Mammary epithelial cell (primary cell): ENCODE measurements around the gene GALNT16.

Experiments
- CTCF ChIP-seq, 2 donors: IDR thresholded peaks in 1 of 2; conservative IDR thresholded peaks in 1 of 2; 2 replicates each; pipeline ENCODE4 v1.5.1; 2011 to 2012; ENCODE audit warnings: inconsistent platforms in 2 of 2, low read length in 2 of 2, mild to moderate bottlenecking in 2 of 2, control low read depth in 1 of 2, low read depth in 1 of 2; ENCODE audit not compliant: insufficient read depth in 1 of 2; ENCODE audit errors: extremely low read depth in 1 of 2
- EZH2 ChIP-seq: IDR thresholded peaks from 2 replicates; pipeline ENCODE4 v1.6.1; 2012; ENCODE audit warnings: low read length, inconsistent platforms, borderline replicate concordance

GRCh38 chr14:69267492-69267891 lies 7.5 kb downstream of the GALNT16 start:
- TF ChIP-seq CTCF (conservative IDR thresholded peaks at IDR 0.05 in 1 of 2, IDR thresholded peaks at IDR 0.05 in 1 of 2; ENCODE audit: extremely low read depth in 1 of 2, insufficient read depth in 1 of 2, low read depth in 1 of 2, low read length in 2 of 2) = no peak
- no peak for TF ChIP-seq EZH2
